Activated CD8-positive, alpha-beta memory T cell treated with anti-CD3 and anti-CD28 coated beads, Interleukin-2, amount 50 U/mL, for 24 hours (primary cell): Measurements from ENCODE around the gene ABCC8.
A peak's percentile ranks its signal among the peaks of the same experiment; 100 is the strongest.

Experiments
- DNase-seq: peaks from one replicate; pipeline ENCODE4 v3.0.0-alpha.2; 2020; ENCODE audit errors: extremely low read depth

Gene ABCC8

DNA sequence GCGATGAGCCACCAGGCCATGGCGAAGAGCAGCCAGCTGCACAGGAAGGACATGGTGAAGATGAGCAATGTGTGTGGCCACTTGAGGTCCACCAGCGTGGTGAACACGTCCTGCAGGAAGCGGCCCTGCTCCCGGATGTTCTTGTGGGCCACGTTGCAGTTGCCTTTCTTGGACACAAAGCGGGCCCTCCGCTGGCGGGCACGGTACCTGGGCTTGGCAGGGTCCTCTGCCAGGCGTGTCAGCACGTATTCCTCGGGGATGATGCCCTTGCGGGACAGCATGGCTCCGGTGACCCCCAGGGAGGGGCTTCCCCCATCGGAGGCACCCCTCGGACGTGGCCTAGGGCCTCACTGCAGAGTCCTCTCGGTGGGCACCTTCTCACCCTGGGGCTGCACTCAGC, 88.8 kb downstream of the ABCC8 start:
- DNase-seq: no peak

GRCh38 chr11:17387254-17387653, 89.4 kb downstream of the ABCC8 start:
- no peak for DNase-seq

GRCh38 chr11:17386331-17387084, 90.1 kb downstream of the ABCC8 start:
- DNase-seq: no peak

- DNase-seq: no peak
Observed at GRCh38 chr11:17385926-17386325, 90.7 kb downstream of the ABCC8 start.

- DNase-seq: no peak
Observed at GRCh38 chr11:17385492-17385891, 91.2 kb downstream of the ABCC8 start.

DNA sequence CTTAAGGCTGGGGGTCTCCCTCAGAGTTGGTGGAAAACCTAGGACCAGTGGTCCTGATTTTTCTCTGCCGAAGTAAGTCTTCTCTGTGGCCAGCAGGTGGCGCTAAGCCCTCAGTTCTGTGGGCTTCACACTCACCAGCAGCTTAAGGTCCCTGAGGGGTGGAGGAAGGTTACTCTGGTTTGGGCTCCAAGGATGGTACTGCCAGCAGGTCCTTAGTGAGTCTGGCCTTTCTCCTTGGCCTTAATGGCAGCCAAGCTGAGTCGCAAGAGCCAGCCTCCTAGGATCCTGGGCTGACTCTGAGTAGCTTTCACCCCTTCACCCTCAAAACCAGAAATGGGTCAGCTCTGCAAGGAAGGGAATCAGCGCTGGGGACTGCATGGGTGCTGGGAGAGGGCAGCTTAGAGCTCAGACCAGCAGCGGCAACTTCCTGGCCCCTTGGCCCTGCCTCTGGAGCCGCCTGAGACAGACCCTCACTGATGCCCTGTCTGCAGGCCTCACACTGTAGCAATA, 92.6 kb downstream of the ABCC8 start:
- DNase-seq: peak; percentile 54

DNA sequence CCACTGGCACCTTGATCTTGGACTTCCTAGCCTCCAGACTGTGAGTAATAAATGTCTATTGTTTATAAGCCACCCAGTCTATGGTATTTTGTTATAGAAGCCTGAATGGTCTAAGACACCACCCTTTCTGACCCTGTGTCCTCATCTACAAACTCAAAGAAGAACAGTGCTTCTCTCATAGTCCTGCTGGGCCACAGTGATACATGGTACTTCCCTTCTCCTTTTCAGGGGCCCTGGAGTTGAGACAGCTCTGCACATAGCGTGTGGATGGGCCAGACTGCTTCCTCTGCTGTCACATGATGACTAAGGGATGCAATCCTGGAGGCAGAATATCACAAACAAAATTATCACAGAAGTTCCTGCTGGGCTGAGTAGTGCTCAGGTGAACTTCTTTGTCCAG, 93.2 kb downstream of the ABCC8 start:
- DNase-seq: no peak

DNA sequence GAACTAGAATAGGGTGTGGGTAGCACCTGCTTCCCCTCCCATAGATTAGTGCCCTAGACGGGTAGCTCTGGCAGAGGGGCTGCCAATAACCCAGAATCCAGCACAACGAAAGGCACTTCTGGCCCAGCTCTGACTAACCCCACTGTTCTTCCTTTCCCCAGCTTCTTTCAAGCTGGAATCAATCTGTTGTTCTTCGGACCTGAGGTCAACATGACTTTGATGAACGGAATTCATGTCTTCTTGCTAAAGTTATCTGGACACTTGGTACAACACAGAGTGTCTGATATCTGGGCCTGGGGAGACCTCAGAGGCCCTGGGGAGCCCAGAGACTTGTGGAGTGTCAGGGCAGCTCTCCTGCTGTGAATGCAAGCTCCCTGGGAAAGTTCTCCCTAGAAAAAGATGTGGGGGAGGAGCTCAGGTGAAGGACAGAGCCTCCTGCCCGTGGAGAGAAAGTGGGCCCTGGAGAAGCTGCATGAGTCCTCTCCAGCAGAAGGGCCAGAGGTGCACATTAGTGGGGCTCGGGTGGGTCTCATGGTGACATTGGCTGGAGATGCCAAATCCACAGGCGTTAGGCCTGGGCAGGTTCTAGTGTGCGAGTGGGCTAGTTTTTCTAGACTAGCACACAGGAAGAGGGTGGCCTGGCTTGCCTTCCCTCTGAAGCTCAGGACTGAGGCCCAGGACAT, 94.5 kb downstream of the ABCC8 start:
- no peak for DNase-seq

- no peak for DNase-seq
Observed at GRCh38 chr11:17381156-17381555, 95.5 kb downstream of the ABCC8 start.

GRCh38 chr11:17379383-17380180, 97.1 kb downstream of the ABCC8 start:
- DNase-seq: no peak

DNA sequence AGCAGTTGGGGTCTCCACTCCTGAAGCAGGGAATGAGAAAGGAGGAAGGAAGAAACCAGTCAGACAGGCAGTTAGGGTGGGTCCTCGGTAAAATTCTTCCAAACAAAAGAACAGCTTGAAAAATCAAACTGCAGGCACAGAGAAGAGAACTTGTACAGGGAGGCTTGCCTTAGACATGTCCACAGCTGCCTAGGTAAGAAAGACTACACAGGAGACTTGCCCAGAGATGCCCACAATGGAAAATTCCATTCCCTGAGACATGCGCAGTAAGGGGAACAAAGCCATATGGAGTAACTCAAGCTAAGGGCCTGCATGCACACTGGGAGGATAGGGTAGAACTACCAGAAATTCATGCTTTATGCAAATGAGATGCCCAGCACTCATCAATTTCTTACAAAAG, 98.0 kb downstream of the ABCC8 start:
- no peak for DNase-seq

DNA sequence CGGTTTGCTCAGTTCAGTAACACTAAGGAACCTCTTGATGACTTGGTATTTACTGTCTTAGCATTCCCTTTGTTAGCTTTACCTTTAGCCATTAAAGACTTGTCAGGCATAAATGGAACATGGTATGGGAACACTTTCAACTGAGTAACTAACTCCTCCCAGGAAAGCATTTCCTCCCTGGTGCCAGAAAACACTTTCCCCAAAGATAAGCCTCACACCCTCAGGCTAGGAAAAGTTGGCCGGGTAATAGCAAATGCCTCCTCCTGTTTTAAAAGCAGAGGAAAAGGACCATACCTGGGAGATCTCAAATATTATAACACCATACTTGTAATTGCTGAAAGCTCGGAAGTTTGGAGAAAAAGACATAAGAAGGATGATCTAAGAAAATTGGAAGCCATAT, 100.2 kb downstream of the ABCC8 start:
- DNase-seq: no peak

DNA sequence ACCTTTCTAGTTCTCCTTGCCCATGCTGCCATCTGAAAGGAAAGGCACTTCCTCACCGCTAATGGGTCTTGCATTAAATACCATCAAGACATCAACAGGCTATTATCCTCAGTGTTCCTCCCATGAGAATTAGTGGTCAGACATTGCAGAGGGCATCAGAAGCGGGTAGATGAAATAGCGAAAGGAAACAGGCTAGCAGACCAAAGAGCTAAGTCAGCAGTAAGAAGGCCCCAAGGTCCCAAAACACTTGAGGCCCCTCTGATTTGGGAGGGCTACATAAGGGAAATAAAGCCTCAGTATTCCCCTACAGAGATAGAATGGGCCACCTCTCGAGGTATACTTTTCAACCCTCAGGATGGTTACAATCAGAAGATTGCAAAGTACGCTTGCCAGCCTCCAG, 101.1 kb downstream of the ABCC8 start:
- no peak for DNase-seq

- no peak for DNase-seq
Observed at GRCh38 chr11:17371614-17372013, 105.0 kb downstream of the ABCC8 start.

DNA sequence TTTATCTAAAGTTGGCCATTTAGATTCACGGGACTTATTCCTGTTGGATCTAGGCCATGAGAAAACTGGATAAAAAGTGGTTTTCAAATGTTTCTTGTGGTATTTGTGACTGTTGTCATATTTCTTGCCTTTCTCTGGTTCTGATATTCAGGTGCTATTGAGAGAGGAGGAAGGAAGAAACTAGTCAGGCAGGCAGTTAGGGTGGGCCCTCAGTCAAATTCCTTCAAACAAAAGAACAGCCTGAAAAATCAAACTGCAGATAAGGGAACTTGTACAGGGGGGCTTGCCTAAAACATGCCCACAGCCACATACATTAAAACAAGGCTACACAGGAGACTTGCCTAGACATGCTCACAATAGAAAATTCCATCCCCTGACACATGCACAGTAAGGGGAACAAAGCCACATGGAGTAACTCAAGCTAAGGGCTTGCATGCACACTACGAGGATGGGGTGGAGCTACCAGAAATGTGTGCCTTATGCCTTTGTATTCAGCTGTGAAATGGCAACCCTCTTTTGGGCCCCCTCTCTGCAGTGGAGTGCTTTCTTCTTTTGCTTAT, 106.9 kb downstream of the ABCC8 start:
- no peak for DNase-seq

- DNase-seq: no peak
Observed at GRCh38 chr11:17369094-17369493, 107.6 kb downstream of the ABCC8 start.

- DNase-seq: no peak
Observed at GRCh38 chr11:17368551-17368950, 108.1 kb downstream of the ABCC8 start.

DNA sequence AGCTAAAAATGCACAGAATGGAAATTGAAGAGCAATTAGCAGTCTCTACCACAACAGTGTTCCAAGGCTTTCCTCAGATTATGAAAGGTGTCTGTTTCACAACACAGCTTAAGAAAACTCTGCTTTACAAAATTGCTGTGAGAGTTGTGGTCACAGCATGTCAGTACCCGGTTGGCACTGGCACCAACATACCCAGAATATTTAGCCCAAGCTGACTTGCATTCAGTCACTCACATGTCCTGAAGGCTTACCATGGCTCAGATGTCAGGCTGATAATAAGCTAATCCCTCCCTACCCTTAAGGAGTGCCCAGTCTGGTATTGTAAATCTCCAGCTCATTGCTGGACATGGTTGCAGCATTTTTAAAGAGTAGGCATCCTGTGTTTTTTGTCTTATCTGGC, 110.2 kb downstream of the ABCC8 start:
- no peak for DNase-seq

- DNase-seq: no peak
Observed at GRCh38 chr11:17354601-17354991, 122.0 kb downstream of the ABCC8 start.

GRCh38 chr11:17353821-17354600, 122.6 kb downstream of the ABCC8 start:
- DNase-seq: no peak
